OCI-LY7 (cell line): ENCODE data around the gene ANKRD62. TPM values are rescaled to one million over a fixed set of nuclear protein-coding genes. Genes with fewer than 3 reads are reported as not detected.
"Not testable (repeated sequence)": the region's sequence is repeated elsewhere in the genome, so short reads cannot be mapped to it uniquely, and the experiment has no call there.

Source experiments
- BruUV-seq: library from RNA; stranded (reverse); fragments of 400-500 nt; replicated peaks from 2 replicates; lab custom pipeline; 2021; lab: Mats Ljungman, UMichigan
- CTCF ChIA-PET: fragments of 300-600 bp; sonication (Branson Sonifier 250); formaldehyde crosslinking; loops from one replicate; lab custom pipeline; 2022; ENCODE audit warnings: antibody characterized with exemption; ENCODE audit not compliant: unreplicated experiment; lab: Charles Lee
- POLR2A ChIA-PET: fragments of 300-600 bp; sonication (Branson Sonifier 250); formaldehyde crosslinking; loops from one replicate; lab custom pipeline; 2022; ENCODE audit warnings: antibody characterized with exemption; lab: Charles Lee
- DNase-seq: peaks from one replicate; pipeline ENCODE4 v3.0.0-alpha.2; 2015; ENCODE audit warnings: low spot score
- H2AFZ ChIP-seq: fragments of 200-600 bp; sonication (generic), shearing (Covaris generic); 2 replicates; pipeline ENCODE4 v1.6.1; 2014; ENCODE audit warnings: mild to moderate bottlenecking, antibody characterized with exemption, low read length, moderate library complexity
- H3K27ac ChIP-seq: fragments of 200-600 bp; sonication (generic); 2 replicates; pipeline ENCODE4 v1.5.1; 2014; ENCODE audit warnings: mixed run types, low read depth, mild to moderate bottlenecking, moderate library complexity, low read length, inconsistent platforms; ENCODE audit not compliant: poor library complexity, severe bottlenecking
- H3K36me3 ChIP-seq: fragments of 200-600 bp; sonication (generic); 2 replicates; pipeline ENCODE4 v1.6.1; 2014; ENCODE audit warnings: mild to moderate bottlenecking, antibody characterized with exemption, low read length, moderate library complexity, mixed read lengths; ENCODE audit not compliant: insufficient read depth
- H3K4me1 ChIP-seq: fragments of 200-600 bp; sonication (generic); 2 replicates; pipeline ENCODE4 v1.5.1; 2014; ENCODE audit warnings: mild to moderate bottlenecking, low read length; ENCODE audit not compliant: insufficient read depth, poor library complexity, severe bottlenecking
- H3K4me2 ChIP-seq: fragments of 200-600 bp; sonication (generic); 2 replicates; pipeline ENCODE4 v1.6.1; 2014; ENCODE audit warnings: mild to moderate bottlenecking, low read length
- H3K4me3 ChIP-seq: fragments of 200-600 bp; sonication (generic); 2 replicates; pipeline ENCODE4 v1.5.1; 2014; ENCODE audit warnings: mild to moderate bottlenecking, low read depth, low read length; ENCODE audit not compliant: poor library complexity, severe bottlenecking
- H3K79me2 ChIP-seq: fragments of 200-600 bp; sonication (generic); 2 replicates; pipeline ENCODE4 v1.6.1; 2016; ENCODE audit warnings: low read depth, mild to moderate bottlenecking, low read length, moderate library complexity, mixed read lengths; ENCODE audit not compliant: insufficient read depth
- H3K9me2 ChIP-seq: fragments of 200-600 bp; sonication (generic); 2 replicates; pipeline ENCODE4 v1.6.1; 2016; ENCODE audit warnings: mild to moderate bottlenecking, low read length, mixed read lengths; ENCODE audit not compliant: insufficient read depth
- H3K9me3 ChIP-seq: fragments of 200-600 bp; sonication (generic); 2 replicates; pipeline ENCODE4 v1.6.1; 2014; ENCODE audit warnings: mild to moderate bottlenecking, mixed run types, low read length, mixed read lengths
- H4K20me1 ChIP-seq: fragments of 200-600 bp; sonication (generic); 2 replicates; pipeline ENCODE4 v1.6.1; 2014; ENCODE audit warnings: mild to moderate bottlenecking, antibody characterized with exemption, low read length, moderate library complexity, mixed read lengths; ENCODE audit not compliant: insufficient read depth
- CTCF ChIP-seq: fragments of 200-600 bp; sonication (generic); conservative IDR thresholded peaks from 2 replicates; pipeline ENCODE4 v1.5.1; 2014; ENCODE audit warnings: mild to moderate bottlenecking, antibody characterized with exemption, low read length, moderate library complexity, mixed read lengths
- EZH2phosphoT487 ChIP-seq: fragments of 200-600 bp; sonication (generic); IDR thresholded peaks from 2 replicates; pipeline ENCODE4 v1.6.1; 2018; ENCODE audit warnings: low read depth, borderline replicate concordance, mild to moderate bottlenecking, mixed run types, antibody characterized with exemption, low read length, moderate library complexity, mixed read lengths
- intact Hi-C: fragments of 100-400 bp; cut with micrococcal nuclease; formaldehyde crosslinking; loops from one replicate; pipeline ENCODE4 v1.10.0; 2022; ENCODE audit not compliant: unreplicated experiment
- total RNA-seq, 2 experiments: library from RNA; depleted of rRNA in 1 of 2; stranded (reverse); fragments of >200 nt in 1 of 2; shearing (Covaris generic) in 1 of 2; gene quantifications; 2 replicates each; pipeline ENCODE4 v1.2.3, GENCODE V29; 2014 to 2022

Gene ANKRD62
- total RNA-seq, 2 experiments from 2014 or later = 4.1 to 7.3 TPM

DNA sequence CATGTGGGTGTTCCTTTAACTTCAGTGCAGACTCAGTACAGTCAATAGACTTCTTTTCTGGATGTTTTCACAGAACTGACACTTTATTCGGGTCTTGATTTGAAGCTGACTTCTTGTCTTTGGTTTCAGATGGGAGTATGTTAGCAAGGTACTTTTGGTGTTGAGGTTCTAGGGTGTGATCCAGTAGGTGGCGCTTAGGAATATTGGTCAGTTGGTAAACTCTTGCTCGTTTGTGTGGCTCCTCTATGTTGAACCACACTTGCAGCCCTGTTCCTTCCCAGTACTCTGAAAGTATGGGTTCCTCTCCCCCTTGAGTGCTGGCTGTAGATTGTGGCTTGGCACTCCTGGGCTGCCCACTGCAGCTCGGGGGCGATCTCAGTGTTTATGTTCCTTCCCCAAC is 48.1 kb downstream of the ANKRD62 start:
- H3K4me1 ChIP-seq, H3K9me2 ChIP-seq, POLR2A ChIA-PET, H3K4me3 ChIP-seq, H3K27ac ChIP-seq, DNase-seq, H3K79me2 ChIP-seq, H4K20me1 ChIP-seq, H3K36me3 ChIP-seq, CTCF ChIA-PET, H3K4me2 ChIP-seq, BruUV-seq, H2AFZ ChIP-seq, H3K9me3 ChIP-seq, intact Hi-C loops: not testable (repeated sequence)

DNA sequence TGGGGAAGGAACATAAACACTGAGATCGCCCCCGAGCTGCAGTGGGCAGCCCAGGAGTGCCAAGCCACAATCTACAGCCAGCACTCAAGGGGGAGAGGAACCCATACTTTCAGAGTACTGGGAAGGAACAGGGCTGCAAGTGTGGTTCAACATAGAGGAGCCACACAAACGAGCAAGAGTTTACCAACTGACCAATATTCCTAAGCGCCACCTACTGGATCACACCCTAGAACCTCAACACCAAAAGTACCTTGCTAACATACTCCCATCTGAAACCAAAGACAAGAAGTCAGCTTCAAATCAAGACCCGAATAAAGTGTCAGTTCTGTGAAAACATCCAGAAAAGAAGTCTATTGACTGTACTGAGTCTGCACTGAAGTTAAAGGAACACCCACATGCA is 55.8 kb downstream of the ANKRD62 start:
- H3K9me2 ChIP-seq, H3K4me3 ChIP-seq, H3K4me1 ChIP-seq, H3K79me2 ChIP-seq, H3K4me2 ChIP-seq, H2AFZ ChIP-seq, DNase-seq, BruUV-seq, POLR2A ChIA-PET, H3K9me3 ChIP-seq, H3K27ac ChIP-seq, H4K20me1 ChIP-seq, CTCF ChIA-PET, H3K36me3 ChIP-seq, intact Hi-C loops: not testable (repeated sequence)

- TF ChIP-seq EZH2phosphoT487 (no peak), CTCF (no peak)
- H3K36me3 ChIP-seq = no peaks in the 10 kb centered on the region
- H3K4me1 ChIP-seq = no peaks in the 10 kb centered on the region
- BruUV-seq = no TSS peak
- ChIA-PET POLR2A (interaction anchor here (0.7 kb wide), 1 partner anchor 8 kb away, joined by 3 read pairs; no protein-coding TSS in a partner anchor), CTCF (no interaction called here)
- no peak for DNase-seq
- H3K9me3 ChIP-seq = no peaks in the 10 kb centered on the region
- H3K27ac ChIP-seq = no peak overlapping the region
- intact Hi-C loops = no loop called here
- no peaks in the 10 kb centered on the region for H3K79me2 ChIP-seq
- H4K20me1 ChIP-seq = no peaks in the 10 kb centered on the region
- H3K9me2 ChIP-seq = no peaks in the 10 kb centered on the region
- no peak overlapping the region for H3K4me2 ChIP-seq
- H2AFZ ChIP-seq = no peak overlapping the region
- H3K4me3 ChIP-seq = no peak overlapping the region
Measured at GRCh38 chr18:12154361-12154760, 60.7 kb downstream of the ANKRD62 start.

GRCh38 chr18:12155996-12156395 is 62.4 kb downstream of the ANKRD62 start:
- Histone ChIP-seq H3K36me3 (no peaks in the 10 kb centered on the region), H2AFZ (no peak overlapping the region), H4K20me1 (no peaks in the 10 kb centered on the region), H3K9me3 (no peaks in the 10 kb centered on the region), H3K9me2 (no peaks in the 10 kb centered on the region), H3K4me2 (no peak overlapping the region), H3K27ac (no peak overlapping the region), H3K79me2 (no peaks in the 10 kb centered on the region), H3K4me3 (no peak overlapping the region), H3K4me1 (no peaks in the 10 kb centered on the region)
- ChIA-PET CTCF (no interaction called here), POLR2A (no interaction called here)
- no peak for DNase-seq
- no TSS peak for BruUV-seq
- intact Hi-C loops = no loop called here
- TF ChIP-seq EZH2phosphoT487 (no peak), CTCF (no peak)
